ENCODE data around the gene GBX1.

GBX1 gene

DNA sequence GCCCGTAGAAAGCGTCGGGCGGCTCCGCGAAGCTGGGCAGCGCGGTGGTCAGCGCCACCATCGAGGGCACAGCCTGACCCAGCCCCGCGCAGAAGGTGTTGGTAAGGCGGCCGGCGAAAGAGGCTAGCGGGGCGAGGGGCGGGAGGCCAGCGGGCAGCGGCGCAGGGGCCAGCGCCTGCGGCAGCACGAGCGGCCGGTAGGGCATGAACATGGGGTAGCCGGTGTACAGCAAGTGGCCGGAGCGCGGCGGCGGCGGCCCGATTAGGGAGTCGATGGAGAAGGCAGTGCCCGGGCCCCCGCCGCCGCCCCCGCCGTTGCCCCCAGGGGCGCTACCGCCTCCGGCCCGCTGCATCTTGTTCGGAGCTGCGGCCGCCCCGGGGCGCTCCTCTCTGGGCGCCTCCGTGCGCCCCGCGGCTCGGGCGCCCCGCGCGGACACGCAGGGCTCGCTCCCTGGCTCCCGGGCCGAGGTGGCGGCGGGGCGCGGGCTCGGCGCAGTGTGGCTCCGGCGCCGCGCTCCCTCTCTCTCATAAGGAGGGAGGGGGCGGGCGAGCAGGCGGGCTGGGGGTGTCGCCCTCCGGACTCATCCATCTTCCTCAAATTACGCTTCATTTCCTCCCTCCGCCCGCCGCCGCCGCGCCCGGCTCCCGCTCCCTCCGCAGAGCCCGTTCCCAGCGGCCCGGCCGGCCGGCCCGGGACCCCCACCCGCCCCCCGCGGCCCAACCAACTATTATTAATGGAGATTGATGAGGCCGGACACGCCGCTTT is at the start of gene GBX1:
Gene GBX1 (minus strand): TSS at position 498 of the 765 bp plus-strand sequence. CDS start 146 bp downstream, at position 352.
- DNase-seq (ENCODE audit: low read depth, low spot score), result no peak

DNA sequence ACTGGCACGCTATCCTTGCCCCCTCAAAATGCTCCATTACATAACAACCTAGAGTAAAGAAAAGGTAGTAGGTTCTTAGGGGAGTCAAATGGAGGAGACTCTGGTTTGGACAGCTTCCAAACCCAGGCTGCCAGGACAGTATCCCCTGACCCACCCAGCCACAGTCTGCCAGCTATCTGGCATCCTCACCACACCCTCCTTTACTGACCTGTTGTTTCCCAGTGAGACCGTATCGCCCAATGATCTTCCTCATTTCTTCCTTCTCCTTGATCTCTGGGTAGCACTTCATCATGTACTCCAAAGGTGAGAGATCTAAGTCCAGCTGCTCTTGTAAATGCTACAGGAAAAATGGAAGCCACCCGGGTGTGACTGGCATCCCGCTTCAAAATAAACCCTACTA is 47.9 kb upstream of the GBX1 start:
- DNase-seq (ENCODE audit: low read depth, low spot score), result no peak

DNA sequence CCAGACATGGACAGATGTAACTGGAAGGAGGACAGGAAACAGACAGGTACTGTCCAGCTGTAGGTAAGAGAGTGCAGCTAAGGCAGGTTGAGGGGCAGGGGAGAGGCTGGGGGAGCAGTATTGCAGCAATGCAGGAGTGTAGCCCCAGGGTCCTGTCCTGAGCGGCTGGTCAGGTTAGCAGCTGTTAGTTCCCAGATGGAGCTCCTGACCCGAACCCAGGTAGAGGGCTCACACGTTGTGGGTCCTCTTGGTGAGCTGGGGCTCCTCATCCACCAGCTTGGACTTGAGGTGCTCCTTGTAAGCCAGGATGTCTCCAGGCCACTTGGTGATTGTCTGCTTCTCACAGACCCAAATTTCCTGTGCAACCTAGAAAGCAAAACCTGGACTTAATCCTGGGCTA is 46.3 kb upstream of the GBX1 start:
- no peak for DNase-seq (ENCODE audit: low read depth, low spot score)

- DNase-seq (ENCODE audit: low read depth, low spot score), result no peak
These were observed 45.1 kb upstream of the GBX1 start for GRCh38 chr7:151212626-151213025.

DNA sequence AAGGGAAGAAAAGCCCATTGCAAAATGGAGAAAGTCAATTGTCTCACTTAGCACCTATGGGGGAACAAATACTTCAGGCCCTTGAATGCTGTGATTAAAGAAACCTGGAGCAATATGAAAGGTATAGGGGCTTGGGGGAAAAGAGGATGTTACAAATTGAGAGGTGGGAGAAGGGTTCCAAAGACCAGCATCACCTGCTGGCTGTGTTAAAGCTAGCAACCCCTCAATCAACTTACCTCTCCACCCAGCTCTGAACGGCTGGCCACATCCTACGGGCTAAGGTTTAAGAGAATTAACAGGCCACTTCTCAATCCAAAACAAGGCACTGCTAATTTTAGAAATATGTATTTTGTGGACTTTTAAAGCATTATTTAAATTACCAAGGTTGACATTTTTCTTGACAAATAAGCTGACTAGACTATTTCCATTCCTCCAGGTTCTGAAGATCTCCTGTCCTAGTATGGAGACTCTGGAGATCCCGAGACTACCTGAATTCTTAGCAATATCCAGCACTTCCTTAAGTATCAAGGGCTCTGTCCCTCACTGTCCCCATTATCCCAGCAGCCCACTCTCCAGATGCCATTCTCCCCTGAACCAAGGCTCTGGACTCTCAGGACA is 43.8 kb upstream of the GBX1 start:
- DNase-seq (ENCODE audit: low read depth, low spot score), result no peak

DNA sequence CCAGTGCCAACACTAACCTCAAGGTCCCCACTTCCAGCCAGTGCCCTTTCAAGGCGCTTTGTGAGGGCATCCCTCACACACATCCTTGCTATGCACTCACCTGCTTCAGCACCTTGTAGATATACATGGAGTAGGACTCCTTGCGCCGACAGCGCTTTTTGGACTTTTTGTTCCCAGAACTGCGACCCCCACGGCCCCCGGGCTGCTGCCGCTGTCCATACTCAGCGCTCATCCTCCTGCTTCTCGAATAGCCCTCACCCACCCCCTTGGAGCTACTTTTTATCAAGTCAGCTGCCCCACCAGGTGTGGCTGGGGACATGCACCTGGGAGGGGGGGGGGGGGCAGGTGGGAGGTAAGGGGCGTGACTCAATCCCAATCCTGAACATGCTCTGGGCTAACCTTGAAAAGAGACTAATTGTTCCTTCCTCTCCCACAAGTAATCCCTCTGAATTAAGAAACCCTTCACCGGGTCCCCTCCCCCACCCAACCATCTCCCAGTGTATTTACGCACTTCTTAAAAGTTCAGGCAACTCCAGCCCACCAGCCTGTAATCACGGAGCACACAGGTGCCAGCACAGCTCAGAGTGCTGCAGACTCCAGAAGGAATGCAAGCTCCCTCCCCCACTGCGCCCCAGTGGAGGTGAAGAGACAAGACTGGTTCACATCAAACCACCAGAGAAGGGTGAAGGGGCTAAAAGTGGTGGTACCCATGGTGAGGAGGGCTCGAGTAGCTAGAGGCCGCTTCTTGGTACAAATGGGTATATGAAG is 42.8 kb upstream of the GBX1 start, which contains the start of gene H2BK1:
Gene H2BK1 (minus strand): TSS at position 402 of the 768 bp plus-strand sequence. CDS start 170 bp downstream, at position 232.
- DNase-seq (ENCODE audit: low read depth, low spot score), result no peak

DNA sequence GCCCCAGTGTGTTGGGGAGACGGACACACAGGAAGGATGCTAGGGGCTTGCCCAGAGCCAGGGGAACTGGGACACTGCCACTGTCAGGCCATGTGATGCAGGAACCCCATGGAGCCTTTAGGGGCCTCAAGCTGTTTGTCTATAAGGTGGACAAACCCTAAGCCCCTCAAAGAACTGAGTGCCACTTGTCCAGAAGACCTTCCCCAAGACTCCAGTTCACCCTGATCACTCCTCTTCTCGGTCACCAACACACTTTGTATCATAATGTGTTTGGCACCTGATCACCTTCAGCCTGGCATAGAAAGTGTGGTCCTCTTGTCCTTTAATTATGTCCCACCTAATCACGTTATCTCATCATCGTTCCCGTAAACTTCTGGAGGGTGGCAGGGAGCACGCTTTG is 42.1 kb upstream of the GBX1 start:
- DNase-seq (ENCODE audit: low read depth, low spot score), result no peak

DNA sequence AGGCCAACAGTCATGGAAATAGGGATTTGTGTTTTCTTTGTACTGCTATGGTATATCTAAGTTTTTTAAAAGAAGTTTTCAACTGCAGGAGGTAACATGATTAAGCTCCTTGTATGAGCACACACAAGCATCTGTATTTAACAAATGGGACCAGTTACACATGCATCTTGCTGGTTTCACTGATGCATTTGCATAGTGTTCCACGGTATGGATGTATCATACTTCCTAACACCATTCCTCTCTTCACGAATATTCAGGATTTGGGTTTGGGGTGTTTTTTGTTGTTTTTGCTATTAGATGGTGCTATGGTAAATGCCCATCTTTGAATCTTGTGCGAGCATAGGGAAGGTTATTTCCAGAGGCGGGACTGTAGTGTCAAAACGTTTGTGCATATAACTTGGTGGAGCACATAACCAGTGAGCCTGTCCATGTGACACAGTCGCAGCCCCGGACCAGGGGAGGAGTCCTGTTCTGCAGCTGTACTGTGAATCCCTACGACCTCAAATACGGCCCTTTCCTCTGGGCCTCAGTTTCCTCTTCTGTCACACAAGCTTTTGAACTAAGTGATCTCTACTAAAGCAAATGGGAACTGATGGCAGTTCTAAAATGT is 40.9 kb upstream of the GBX1 start:
- no peak for DNase-seq (ENCODE audit: low read depth, low spot score)

DNA sequence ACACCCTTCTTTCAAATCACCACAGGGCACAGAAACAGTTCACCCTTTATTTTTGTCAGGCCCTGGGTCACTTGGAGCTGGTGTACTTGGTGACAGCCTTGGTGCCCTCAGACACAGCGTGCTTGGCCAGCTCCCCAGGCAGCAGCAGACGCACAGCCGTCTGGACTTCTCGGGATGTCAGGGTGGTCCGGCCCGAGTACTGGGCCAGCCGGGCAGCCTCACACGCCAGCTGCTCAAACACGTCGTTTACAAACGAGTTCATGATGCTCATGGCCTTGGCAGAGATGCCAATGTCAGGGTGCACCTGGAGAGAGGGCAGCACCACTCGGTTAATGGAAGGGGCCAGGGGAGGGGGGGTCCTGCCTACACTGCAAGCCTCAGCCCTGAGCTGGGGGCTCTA is 40.3 kb upstream of the GBX1 start:
- DNase-seq (ENCODE audit: low read depth, low spot score), result no peak

DNA sequence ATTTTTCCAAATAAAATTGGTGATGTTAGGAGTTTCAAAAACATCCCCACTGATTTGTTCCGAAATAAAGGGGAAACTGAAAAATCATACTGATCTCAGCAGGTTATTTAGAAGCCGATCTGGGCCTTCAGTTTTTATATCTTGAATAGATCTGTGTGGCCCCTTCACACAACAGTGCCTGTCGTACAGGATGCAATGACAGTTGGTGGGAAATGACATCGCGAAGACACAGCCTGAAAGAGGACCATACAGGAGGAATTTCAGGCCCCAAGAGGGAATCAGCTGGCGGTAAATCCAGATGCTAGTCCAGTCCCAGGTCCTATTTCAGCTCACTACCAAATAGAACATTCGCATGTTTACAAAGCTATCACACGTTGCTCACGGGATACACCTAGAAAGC is 39.8 kb upstream of the GBX1 start:
- no peak for DNase-seq (ENCODE audit: low read depth, low spot score)

DNA sequence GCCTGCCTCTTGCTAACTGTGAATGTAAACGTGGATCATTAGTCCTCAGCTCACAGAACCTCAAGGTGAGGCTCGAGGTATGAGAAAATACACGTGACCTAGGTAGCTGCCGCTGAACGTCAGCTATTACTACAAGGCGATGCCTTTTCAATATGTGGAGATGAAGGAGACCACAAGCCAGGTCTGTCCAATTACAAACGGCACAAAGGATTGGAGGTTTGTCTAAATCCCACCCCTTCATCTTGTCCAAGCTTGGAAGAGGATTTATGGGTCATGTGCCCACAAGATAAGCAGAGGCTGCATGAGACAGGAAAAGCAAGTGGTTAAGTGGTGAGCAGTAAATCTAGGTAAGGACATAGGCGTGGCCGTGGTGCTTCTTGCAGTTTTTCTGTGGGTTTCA is 39.4 kb upstream of the GBX1 start:
- DNase-seq (ENCODE audit: low read depth, low spot score), result no peak

- no peak for DNase-seq (ENCODE audit: low read depth, low spot score)
These were observed 38.2 kb upstream of the GBX1 start for GRCh38 chr7:151205730-151206129.

DNA sequence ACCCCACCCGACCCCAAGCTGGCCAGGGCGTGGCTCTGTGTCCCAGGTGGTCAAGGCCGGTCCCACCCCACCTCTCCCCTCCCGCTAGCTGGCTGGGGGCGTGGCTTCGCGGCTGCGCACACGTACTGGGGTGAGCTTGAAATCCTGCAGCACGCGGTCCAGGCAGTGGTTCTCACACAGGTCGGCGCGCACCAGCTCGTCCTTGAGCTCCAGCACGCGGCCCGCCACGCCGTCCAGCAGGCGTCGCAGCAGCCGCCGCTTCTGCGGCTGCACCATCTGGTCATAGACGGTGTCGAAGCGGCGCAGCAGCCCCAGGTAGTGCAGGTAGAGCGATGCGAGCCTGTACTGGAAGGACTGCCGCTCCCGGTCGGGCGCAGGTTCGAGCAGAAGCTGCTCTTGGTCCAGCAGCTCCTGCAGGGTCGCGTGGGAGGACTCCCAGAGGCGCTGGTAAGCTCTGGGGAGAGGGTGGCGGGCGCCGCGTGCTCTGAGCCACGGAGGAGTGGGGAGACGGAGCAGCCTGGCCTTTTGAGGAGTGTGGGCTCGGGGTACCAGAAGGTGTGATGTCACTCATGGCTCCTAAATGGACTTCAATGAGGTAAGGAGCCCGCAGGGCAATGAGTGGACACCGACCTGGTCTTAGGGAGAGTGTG is 37.0 kb upstream of the GBX1 start:
- DNase-seq (ENCODE audit: low read depth, low spot score), result no peak

GRCh38 chr7:151202836-151203235 is 35.3 kb upstream of the GBX1 start:
- DNase-seq (ENCODE audit: low read depth, low spot score), result no peak

- DNase-seq (ENCODE audit: low read depth, low spot score), result no peak
These were observed 34.3 kb upstream of the GBX1 start for GRCh38 chr7:151201751-151202150.

- no peak for DNase-seq (ENCODE audit: low read depth, low spot score)
These were observed 33.9 kb upstream of the GBX1 start for GRCh38 chr7:151201344-151201743.

DNA sequence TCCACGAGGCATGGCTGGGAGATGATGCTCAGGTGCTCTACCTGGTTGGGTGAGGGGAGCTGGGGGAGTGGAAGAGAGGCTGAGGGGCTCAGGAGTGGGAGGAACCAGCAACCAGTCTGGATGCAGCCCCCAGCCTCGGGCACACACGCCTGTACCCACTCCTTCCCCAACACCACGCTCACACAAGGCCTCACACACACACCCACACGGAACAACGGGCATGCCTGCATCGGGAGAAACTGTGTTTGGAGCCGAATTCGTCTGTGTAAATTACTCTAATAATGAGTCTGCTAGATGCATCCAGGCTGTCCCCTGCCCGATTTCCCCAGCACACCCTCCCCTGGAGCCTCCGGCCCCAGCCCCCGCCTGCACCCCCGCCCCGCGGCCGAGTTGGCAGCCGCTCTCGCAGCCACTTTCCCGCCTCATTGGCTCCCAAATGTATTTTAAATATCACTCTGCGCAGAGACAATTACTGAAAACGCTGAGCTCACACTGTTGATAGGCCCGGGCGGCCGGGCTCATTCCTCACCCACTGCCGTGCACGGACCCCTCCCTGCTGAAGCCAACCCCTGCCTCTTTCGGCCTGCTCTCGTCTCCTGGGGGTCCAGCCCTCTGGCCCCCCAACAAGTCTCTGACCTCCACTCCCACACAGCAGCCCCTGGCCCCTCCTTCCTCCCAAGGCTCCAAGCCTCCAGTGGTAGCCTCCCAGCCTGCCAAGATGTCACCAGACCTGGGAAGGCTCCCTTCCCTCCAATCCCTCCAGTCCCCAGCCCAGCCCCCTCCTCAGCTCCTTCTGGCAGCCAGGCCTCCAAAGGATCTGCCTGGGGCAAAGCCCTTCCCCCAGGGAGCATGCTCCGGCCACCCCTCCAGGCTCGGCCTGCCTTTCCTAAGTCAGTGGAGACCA is 31.7 kb upstream of the GBX1 start:
- DNase-seq (ENCODE audit: low read depth, low spot score), result no peak

DNA sequence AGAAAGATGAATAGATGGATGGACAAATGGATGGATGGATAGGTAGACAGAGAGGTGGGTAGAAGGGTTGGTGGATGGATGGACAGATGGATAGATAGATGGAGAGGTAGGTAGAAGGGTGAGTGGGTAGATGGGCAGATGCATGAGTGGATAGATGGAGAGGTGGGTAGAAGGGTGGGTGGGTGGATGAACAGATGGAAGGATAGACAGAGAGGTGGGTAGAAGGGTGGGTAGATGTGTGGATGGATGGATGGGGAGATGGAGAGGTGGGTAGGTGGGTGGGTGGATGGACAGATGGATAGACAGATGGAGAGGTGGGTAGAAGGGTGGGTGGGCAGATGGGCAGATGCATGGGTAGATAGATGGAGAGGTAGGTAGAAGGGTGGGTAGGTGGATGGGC is 30.4 kb upstream of the GBX1 start:
- no peak for DNase-seq (ENCODE audit: low read depth, low spot score)

GRCh38 chr7:151195616-151196450 is 28.3 kb upstream of the GBX1 start:
- no peak for DNase-seq (ENCODE audit: low read depth, low spot score)

DNA sequence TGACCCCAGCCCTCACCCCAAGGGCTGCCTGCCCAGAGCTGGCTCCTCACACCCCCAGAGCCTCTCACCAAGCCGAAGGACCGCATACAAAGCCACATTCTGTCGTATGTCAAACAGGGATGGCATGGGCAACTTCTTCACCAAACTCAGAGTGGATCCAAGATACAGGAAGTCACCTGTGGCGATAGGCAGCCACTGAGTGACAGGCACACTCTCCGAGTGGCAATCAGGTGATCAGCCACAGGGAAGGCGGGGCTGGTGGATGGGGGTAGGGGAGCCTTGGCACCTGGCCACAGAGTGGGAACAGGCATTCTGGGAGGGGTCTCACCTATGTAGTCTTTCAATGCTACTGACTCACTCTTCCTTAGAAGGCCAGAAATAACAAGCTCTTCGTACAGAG is 26.7 kb upstream of the GBX1 start:
- no peak for DNase-seq (ENCODE audit: low read depth, low spot score)

Data from brain pericyte (primary cell).